GM19023 (cell line): Measurements from ENCODE around the gene PIH1D1.

Source experiments
- ATAC-seq: cut with Tn5 transposase; IDR thresholded peaks from one replicate; pipeline ENCODE4 v1.9.1; 2021; ENCODE audit warnings: mild to moderate bottlenecking, moderate library complexity; ENCODE audit not compliant: unreplicated experiment

The PIH1D1 gene

GRCh38 chr19:49421039-49421877, 30.4 kb downstream of the PIH1D1 start:
- ATAC-seq = no peak

- no peak for ATAC-seq
Observed at GRCh38 chr19:49420227-49420626, 31.4 kb downstream of the PIH1D1 start.

- no peak for ATAC-seq
Observed at GRCh38 chr19:49419173-49419572, 32.4 kb downstream of the PIH1D1 start.

- ATAC-seq = no peak
Observed at GRCh38 chr19:49418511-49418910, 33.1 kb downstream of the PIH1D1 start.

- no peak for ATAC-seq
Observed at GRCh38 chr19:49417088-49417487, 34.5 kb downstream of the PIH1D1 start.

GRCh38 chr19:49415810-49416200, 35.8 kb downstream of the PIH1D1 start:
- no peak for ATAC-seq

- no peak for ATAC-seq
Observed at GRCh38 chr19:49415102-49415809, 36.4 kb downstream of the PIH1D1 start.

- ATAC-seq = no peak
Observed at GRCh38 chr19:49414256-49414655, 37.4 kb downstream of the PIH1D1 start.

GRCh38 chr19:49413348-49413747, 38.3 kb downstream of the PIH1D1 start:
- ATAC-seq = no peak

GRCh38 chr19:49411681-49412326, 39.8 kb downstream of the PIH1D1 start:
- ATAC-seq = no peak

- ATAC-seq = no peak
Observed at GRCh38 chr19:49409441-49410029, 42.1 kb downstream of the PIH1D1 start.

- no peak for ATAC-seq
Observed at GRCh38 chr19:49408816-49409440, 42.7 kb downstream of the PIH1D1 start.

GRCh38 chr19:49407482-49408015, 44.1 kb downstream of the PIH1D1 start:
- no peak for ATAC-seq

GRCh38 chr19:49407079-49407478, 44.5 kb downstream of the PIH1D1 start:
- ATAC-seq = no peak

- no peak for ATAC-seq
Observed at GRCh38 chr19:49403404-49404187, 48.0 kb downstream of the PIH1D1 start.

- no peak for ATAC-seq
Observed at GRCh38 chr19:49400029-49400428, 51.6 kb downstream of the PIH1D1 start.

GRCh38 chr19:49398931-49399330, 52.7 kb downstream of the PIH1D1 start:
- no peak for ATAC-seq

GRCh38 chr19:49398001-49398615, 53.5 kb downstream of the PIH1D1 start:
- ATAC-seq = no peak

- no peak for ATAC-seq
Observed at GRCh38 chr19:49396738-49397505, 54.7 kb downstream of the PIH1D1 start.
